Measurements from ENCODE around the gene FGF10.

Gene FGF10

DNA sequence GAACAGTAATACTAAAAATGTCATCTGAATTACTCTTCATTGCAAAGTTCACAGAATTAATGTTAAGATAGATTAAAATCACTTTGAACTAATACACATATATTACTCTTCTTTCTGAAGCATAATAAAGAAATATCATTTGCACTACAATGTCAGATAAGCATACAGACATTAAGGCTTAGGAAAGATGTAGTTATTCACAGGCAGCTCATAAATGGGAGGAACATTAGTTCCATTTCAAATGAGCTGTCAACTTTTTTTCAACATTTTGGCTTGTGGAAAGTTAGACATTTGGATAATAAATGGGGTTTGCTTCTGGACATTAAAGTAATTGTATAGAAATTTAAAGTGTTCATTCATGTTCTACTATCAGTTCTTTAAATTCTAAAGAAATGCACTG is 6.3 kb downstream of the FGF10 start:
- no peak for TF ChIP-seq CTCF (conservative IDR thresholded peaks at IDR 0.05)
- no peak overlapping the region for H3K27ac ChIP-seq

- H3K27ac ChIP-seq, result no peak overlapping the region
- no peak for TF ChIP-seq CTCF (conservative IDR thresholded peaks at IDR 0.05)
Observed at GRCh38 chr5:44377057-44377456, 12.2 kb downstream of the FGF10 start.

GRCh38 chr5:44372028-44372427 is 17.2 kb downstream of the FGF10 start:
- TF ChIP-seq CTCF (conservative IDR thresholded peaks at IDR 0.05), result no peak
- no peak overlapping the region for H3K27ac ChIP-seq

DNA sequence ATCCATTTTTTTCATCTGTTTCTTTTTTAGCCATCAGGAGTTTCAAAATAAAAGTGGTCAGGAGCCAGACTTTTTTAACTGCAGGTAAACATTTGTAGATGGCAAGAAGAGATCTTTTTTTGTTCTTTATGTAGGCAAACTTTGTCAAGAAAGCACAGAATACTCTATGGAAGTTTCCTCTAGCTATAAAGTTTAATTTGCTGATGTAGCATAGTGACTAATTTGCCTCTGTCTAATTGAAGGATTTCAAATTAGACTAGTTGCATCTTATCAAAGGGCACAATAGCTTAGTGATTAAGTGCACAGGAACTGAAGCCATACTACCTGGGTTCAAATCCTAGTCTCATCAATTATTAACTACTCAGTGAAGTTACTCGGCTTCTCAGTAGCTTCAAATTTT is 22.0 kb downstream of the FGF10 start:
- H3K27ac ChIP-seq, result no peak overlapping the region
- TF ChIP-seq CTCF (conservative IDR thresholded peaks at IDR 0.05), result no peak

- H3K27ac ChIP-seq, result no peak overlapping the region
- TF ChIP-seq CTCF (conservative IDR thresholded peaks at IDR 0.05), result no peak
Observed at GRCh38 chr5:44365345-44365744, 23.9 kb downstream of the FGF10 start.

GRCh38 chr5:44364097-44364496 is 25.1 kb downstream of the FGF10 start:
- H3K27ac ChIP-seq, result no peak overlapping the region
- TF ChIP-seq CTCF (conservative IDR thresholded peaks at IDR 0.05), result no peak

DNA sequence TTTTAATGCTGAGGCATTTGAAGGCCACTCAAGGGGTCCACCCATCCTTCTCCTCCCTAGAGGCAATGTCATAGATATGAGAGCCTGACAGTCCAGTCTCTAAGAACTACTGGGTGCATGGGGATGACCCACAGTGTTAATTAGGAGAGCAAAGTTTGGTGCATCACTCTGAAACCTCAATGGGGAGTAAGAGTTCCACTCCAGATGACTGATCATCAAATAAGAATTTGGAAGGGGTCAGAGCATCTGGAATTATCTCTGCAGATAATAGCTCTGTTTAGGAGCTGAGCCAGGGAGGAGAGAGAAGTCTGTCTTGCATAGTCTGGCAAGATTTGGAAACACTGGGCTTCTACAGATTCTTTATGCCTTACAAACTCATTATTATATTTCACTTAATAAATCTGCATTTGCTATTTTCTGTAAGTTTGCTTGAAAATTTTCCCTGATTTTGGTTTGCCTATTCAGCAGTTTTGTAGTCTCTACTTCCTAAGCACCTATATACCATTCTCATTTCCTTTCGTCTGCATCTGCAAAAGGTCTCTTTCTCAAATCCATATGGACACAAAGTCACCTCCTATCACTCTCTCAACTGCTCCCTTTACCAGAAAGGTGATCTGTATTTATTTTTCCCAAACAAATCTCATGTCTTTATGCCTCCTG is 27.7 kb downstream of the FGF10 start:
- no peak for TF ChIP-seq CTCF (conservative IDR thresholded peaks at IDR 0.05)
- H3K27ac ChIP-seq, result no peak overlapping the region
